Smooth muscle cell of the brain vasculature (primary cell): ENCODE measurements around the gene USP3.

Experiments used
- DNase-seq: peaks from one replicate; pipeline ENCODE4 v3.0.0-alpha.2; 2012; ENCODE audit warnings: low read depth, low spot score

USP3 gene

GRCh38 chr15:63495780-63496488, 8.5 kb upstream of the USP3 start:
- DNase-seq = no peak

- no peak for DNase-seq
Observed at GRCh38 chr15:63497642-63498467, 6.5 kb upstream of the USP3 start.

- DNase-seq = no peak
Observed at GRCh38 chr15:63499175-63499549, 5.2 kb upstream of the USP3 start.

GRCh38 chr15:63499611-63500010, 4.8 kb upstream of the USP3 start:
- DNase-seq = no peak

- DNase-seq = no peak
Observed at GRCh38 chr15:63500265-63501250, 3.8 kb upstream of the USP3 start.

GRCh38 chr15:63501256-63502089, 2.9 kb upstream of the USP3 start:
- no peak for DNase-seq

GRCh38 chr15:63502137-63502766, 2.1 kb upstream of the USP3 start:
- no peak for DNase-seq

GRCh38 chr15:63502843-63503738, 1.3 kb upstream of the USP3 start:
- DNase-seq = no peak

GRCh38 chr15:63503739-63504246, 600 bp upstream of the USP3 start:
- no peak for DNase-seq

- no peak for DNase-seq
Observed at GRCh38 chr15:63504979-63505841, 817 bp downstream of the USP3 start.

- DNase-seq = no peak
Observed at GRCh38 chr15:63505842-63506222, 1.4 kb downstream of the USP3 start.

GRCh38 chr15:63506537-63507035, 2.2 kb downstream of the USP3 start:
- DNase-seq = no peak

- DNase-seq = no peak
Observed at GRCh38 chr15:63507878-63508818, 3.8 kb downstream of the USP3 start.

- no peak for DNase-seq
Observed at GRCh38 chr15:63509056-63509954, 4.9 kb downstream of the USP3 start.

- no peak for DNase-seq
Observed at GRCh38 chr15:63509955-63510940, 5.9 kb downstream of the USP3 start.
